NCI-H748 (cell line): ENCODE measurements around the gene ATP2A2.

ENCODE experiments used
- DNase-seq: peaks from one replicate; lab custom pipeline; 2025; ENCODE audit not compliant: unreplicated experiment; lab: John Stamatoyannopoulos, UW

The ATP2A2 gene

DNA sequence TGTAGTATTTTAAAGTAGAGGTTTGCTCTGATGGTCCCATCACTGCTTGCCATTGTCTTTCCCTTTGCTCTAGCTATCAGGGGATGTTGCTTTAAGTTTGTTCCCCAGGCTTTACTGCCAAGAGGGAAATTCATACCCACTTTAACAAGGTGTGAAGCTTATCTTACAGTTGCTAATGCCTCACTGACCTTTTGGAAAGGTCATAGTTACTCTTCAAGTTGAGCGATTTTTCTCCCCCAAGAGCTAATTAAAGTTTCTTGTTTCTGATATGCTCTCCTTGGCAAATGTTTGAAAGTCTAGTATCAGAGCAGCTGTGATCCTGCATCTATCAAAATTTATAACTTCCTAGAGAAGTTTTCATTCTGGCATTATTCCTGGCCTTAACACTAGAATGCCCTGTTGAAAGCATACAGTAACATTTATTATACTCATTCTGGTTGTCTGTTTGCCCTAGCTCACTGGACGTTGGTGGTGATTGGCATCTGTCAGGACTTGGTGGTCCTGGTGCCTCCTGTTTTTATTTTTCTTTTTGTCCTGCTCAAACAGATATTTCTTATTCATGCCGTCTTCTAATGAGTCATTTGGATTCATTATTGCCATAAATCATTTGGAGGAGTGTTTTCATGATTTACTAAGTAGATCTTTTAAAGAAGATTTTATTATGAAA is 8.1 kb downstream of the ATP2A2 start:
- no peak for DNase-seq

DNA sequence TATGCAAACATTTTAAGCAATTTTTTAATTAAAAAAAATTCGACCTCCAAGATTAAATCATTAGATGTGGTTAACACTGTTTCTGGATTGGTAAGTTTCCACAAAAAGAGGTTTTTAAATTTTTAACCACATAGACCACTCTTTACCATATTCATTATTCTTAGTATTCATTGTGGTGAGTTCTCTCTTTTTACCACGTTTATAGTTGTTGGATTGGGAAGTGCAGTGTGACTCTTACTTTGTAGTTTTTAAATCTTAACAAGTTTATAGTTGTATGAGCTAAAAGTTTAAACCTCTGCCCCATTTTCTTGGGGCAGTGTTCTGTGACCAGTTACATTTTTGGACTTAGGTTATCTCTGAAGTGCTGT is 8.6 kb downstream of the ATP2A2 start:
- no peak for DNase-seq

DNA sequence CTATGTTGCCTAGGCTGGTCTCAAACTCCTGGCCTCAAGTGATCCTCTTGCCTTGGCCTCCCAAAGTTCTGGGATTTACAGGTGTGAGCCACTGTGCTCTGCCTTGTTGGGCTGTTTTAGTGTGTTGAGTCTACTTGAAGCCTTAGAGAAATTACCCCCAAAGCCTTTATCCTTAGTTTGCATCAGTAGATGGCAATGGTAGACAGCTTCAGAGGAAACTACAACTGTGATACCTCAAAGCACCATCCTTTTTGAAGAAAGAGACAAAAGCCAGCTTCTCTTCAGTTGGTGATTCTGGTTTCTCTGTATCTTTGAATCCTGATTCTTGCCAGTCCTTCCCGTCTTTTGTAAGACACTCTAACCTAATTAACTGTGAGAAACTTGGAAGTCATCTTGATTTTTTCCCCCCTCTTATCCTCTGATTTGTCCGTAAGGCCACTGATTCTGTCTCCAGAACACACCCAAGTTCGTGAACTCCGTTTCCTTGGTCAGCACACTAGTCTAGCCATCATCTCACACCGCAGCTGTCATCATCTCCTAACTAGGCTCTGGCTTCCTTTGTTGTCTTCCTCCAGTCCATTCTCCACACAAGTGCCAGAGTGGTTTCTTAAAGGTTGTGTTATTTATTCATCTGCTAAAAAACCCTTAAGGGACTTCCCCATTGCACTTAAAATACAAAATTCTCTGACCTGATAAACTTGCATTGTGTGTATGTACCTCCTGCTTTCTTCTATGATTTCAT is 20.2 kb downstream of the ATP2A2 start:
- no peak for DNase-seq

DNA sequence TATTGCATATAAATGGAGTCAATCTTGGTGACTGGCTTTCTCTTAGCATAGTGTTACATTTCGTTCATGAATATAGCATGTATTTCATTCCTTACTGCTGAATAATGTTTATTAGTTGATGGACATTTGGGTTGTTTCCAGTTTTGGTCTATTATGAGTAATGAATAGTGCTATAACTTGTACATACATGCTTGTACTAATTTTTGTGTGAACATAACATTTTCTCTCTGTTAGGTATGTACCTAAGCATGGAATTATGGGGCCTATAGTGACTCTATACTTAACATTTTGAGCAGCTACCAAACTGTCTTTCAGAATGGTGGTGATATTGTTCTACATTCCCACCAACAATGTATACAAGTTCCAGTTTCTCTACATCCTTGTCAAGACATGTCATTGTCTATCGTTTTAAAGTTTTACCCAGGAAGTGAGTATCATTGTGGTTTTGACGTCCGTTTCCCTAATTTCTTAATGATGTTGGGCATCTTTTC is 23.1 kb downstream of the ATP2A2 start:
- no peak for DNase-seq

DNA sequence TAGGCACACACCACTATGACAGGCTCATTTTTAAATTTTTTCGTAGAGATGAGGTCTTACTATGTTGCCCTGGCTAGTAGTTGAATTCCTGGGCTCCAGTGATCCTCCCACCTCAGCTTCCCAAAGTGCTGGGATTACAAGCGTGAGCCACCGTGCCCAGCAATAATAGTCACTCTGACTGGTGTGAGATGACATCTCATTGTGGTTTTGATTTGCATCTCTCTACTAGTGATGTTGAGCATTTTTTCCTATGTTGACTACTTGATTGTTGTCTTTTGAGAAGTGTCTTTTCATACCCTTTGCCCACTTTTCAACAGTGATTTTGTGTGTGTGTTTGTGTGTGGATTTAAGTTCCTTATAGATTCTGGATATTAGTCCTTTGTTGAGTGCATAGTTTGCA is 26.3 kb downstream of the ATP2A2 start:
- no peak for DNase-seq

DNA sequence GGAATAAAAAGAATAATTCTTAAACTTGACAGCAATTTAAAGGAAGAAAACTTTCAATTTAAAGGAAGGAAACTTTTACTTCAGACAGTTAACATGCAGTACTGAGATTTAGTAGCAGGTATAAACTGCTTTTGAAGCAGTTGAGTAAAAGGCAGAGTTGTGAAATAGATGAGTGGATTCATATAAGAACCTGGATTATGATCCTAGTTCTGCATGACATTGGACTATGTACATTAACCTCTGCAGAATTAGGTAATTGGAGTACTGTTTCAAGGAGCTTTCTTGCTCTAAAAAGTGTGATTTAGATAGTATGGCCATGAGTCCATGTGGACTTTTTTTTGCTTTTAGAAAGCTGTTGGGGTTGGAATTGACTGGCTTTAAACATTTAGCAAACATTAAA is 29.7 kb downstream of the ATP2A2 start:
- DNase-seq, result no peak

DNA sequence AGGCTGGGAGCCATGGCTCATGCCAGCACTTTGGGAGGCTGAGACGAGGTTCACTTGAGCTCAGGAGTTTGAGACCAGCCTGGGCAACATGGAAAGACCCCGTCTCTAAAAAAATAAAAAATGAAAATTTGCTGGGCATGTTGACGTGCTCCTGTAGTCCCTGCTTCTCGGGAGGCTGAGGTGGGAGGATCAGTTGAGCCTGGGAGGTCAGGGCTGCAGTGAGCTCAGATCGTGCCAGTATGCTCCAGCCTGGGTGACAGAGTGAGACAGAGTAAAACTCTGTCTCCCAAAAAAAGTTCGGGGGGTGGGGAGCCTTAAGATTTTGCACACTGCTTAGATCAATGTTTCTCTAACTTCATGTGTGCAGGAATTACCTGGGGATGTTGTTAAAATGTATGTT is 30.9 kb downstream of the ATP2A2 start:
- DNase-seq, result no peak

DNA sequence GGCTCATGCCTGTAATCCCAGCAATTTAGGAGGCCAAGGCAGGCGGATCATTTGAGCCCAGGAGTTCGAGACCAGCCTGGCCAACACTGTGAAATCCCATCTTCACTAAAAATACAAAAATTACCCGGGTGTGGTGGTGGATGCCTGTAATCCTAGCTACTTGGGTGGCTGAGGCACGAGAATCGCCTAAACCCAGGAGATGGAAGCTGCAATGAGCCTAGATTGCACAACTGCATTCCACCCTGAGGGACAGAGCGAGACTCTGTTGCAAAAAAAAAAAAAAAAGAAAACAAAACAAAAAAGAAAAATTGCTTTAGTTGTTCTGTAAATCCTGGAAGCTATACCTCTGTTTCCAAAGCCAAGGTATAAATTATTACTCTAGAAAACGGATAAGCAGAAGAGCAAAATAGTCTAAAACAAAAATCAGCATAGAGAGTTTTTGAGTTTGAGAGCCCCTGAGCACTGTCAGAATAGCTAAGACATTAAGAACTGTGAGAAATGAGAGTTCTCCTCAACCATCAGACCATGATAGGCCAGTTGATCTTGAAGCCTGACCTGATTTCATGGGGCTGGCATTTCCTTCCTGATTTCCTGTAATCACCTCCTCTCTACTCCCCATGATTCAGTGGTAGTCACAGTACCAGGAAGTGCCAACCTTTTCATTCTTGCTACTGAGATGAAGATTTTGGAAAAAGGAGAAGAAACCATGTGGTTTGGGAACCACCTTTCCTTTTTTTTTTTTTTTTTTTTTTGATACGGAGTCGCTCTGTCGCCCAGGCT is 31.7 kb downstream of the ATP2A2 start:
- DNase-seq, result no peak

DNA sequence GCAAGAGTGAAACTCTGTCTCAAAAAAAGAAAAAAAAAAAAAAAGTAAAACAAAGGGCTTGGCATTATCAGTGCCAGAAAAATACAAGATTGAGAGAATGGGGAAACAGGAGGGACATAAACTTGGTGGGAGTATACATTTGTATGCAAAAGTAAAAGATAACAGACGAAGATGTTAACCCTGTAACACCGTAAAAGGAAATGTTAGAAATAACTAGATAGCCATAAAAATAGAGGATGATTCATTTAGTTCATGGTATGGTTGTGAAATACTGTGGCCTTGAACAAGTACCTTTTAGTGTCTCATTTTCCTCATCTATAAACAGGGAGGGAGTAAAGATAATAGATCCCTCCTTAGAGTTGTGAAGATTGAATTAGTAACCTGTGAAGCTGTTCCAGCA is 33.3 kb downstream of the ATP2A2 start:
- no peak for DNase-seq

DNA sequence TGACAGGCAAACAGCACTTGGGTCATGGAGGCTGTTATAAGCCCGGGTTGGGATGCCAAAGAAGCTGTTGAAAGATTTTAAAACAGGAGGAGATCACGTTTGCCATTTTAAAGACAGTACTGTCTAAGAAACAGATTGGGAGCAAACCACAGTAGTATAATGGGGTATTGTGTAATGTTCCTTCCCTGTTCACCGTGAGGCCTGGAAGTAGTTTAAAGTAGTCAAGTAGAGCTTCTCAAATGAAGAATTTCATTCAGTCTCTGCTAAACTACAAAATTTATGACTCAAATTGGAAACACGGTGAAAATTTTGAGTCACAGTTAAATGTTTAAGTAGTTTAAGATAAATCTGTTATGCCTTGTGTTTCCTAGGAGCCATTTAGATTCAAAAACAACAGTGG is 35.8 kb downstream of the ATP2A2 start:
- no peak for DNase-seq

DNA sequence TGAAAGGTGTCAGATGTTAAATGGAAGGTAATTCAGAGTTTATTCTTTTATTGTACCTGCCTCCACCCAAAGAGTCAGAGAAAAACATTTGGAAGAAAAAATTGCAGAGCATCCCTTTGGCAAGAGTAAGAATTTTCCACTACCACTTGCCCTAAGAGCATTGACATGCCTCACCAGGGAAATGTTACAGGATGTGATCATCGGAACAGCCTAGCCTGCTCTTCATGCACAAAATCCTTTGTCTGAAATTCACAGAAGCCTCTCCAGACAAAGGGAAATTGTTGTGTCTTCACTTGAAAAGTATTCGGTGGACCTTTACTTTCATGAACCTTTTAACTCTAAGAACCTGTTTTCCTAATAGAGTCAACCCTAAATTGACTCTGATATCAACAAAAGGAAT is 36.9 kb downstream of the ATP2A2 start:
- DNase-seq, result no peak

DNA sequence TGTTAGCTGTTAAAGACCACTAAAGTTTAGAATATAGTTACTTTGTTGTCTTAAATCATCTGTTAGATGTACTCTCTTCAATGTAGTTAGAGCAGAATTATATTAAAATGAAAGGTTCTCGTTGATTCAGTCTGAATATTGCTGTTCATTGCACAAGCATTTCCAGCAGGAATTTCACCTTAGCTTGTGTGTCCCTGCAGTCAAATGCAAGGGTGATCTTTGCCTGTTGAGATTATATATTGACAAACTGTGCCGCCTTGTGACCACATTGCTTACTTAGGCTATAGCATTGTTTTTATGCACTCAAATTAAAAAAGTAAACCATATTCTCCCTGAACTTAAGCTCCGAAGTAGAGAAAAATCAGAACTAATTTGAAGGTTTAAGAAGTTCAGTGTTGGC is 39.5 kb downstream of the ATP2A2 start:
- DNase-seq, result no peak

DNA sequence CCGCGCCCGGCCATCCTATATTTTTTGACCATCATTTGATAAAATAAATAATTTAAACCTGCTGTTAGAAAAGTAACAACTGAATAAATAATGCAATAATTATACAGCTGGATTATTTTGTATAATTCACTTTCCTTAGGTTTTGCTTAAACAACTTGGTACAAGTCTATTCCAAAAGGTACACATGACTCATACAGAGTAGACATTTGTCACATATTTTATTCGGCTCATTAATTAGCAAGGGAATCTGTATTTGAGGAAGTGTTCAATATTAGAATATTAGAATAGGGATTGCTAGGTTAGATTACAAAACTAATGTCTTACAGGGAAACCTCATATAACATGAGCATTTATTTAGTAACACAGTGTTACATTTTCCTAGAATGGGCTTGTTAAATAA is 48.7 kb downstream of the ATP2A2 start:
- no peak for DNase-seq

DNA sequence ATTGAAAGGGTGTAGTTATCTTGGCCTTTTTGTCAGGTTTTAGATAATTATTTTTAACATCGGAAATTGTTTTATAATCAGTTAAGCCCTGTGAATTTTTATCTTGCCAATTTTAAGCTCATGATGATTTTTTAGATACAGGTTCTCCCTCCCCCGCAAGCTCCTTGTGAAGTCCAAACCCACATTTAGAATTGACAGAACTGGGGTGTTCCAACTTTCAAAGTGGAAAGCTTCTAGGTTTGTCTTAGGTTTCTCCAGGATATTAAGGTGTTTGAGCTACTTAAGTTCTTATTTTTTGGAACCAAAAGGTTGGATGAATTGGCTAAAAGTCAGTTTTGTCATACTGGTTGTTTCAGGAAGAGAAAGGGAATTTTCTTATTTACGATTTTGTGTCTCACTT is 49.1 kb downstream of the ATP2A2 start:
- no peak for DNase-seq

DNA sequence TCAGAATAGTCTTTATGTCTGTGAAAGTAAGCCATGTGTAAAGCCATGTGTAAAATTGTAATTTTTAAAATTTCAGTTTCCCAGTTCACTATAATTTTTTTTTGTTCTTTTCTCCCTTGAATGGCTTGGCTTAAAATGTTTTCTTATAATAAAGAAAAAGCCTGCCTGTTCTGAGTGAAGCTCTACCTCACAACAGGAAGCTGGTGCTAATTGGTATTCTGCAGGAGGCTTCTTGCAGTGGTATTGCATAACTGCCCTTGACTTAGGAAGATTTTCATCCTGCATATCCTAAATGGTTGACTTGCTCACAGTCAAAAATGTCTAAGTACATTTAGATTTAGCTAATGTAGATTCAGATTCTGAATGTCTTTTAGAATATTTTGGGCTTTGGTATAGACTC is 49.5 kb downstream of the ATP2A2 start:
- no peak for DNase-seq

DNA sequence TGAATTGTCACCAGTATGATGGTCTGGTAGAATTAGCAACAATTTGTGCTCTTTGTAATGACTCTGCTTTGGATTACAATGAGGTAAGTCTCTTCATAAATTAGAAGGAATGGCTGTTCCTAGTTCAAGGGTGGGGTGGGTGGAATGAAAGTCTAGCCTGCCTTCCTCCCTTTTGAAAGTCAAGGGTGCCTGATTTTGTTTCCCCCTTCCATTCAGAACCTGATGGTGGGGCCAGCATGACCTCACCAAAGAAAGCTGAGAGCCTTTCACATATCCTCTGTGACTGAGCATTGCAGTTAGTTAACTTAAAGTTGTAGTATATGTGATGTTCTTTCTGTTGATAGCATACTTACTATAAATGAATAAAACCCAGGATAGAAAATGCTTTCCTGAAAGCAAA is 52.2 kb downstream of the ATP2A2 start:
- DNase-seq, result no peak

DNA sequence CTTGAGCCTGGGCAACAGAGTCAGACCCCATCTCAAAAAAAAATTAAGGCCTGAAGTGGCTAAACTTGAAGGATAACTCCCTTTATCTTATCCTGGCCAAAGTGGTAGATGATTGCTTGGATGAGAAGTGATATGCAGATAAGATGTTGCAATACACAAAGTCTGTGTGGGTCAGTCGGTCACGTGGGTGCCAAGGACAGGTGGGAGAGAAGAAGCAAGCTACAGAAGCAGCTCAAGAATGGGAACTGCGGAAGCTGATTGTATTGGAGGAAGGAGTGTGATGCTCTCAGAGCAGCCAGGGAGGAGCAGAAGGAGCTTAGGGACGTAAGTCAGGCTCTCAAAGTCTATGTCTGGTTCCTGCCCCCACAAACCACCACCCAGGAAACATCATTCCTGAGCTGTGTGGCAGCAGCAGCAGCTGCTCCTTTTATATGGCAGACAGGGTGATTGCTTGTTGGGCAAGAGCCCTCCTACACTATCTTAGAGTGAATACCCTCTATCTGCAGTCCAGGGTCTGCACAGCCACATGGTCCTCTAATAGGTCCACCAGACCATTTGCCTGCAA is 54.5 kb downstream of the ATP2A2 start:
- DNase-seq, result no peak

DNA sequence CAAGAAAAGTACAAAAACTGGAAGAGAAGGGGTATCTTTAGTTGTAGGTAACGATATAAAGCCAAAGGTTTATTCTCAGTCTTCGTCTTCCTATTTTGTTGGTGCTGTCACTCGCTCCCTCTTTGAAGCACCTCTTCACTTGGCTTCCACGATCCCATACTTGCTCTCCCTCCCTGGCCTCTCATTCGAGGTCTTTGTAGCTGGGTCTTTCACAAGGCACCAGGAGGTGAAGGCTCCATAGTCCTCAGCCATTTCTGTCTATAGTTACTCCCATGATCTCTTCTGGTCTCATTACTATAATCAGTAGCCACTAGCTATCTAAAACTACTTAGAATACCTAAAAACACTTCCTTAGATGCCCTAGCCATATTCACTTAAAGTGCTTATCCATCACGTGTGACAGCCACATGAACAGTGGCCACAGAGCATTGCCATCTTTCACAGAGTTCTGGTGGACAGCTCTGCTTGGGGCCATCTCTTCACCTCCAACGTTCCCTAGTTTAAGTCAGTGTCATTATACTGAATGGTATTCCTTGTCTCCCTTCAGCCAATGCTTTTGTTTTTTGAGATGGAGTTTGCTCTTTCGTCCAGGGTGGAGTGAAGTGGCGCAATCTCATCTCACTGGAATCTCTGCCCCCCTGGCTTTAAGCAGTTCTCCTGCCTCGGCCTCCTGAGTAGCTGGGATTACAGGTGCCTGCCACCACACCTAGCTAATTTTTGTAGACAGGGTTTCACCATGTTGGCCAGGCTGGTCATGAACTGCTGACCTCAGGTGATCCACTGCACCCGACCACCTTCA is 57.1 kb downstream of the ATP2A2 start:
- no peak for DNase-seq

DNA sequence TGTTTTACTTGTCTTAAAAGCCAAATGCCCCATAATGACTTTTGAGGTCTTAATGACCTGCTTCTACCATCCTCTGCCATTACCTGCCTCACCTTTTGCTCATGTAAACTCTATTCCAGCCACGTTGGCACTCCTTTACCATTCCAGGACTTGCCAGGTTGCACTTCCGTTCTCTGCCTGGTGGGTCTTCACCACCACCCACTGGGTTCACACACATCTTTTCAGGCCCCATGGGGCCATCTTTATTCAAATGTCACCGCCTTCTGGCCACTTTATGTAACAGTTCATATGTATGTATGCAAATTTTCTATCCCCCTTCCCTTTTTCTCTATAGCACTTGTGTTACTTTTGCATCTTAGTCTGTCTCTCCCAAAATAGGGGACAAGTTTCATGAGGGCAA is 57.7 kb downstream of the ATP2A2 start:
- no peak for DNase-seq

DNA sequence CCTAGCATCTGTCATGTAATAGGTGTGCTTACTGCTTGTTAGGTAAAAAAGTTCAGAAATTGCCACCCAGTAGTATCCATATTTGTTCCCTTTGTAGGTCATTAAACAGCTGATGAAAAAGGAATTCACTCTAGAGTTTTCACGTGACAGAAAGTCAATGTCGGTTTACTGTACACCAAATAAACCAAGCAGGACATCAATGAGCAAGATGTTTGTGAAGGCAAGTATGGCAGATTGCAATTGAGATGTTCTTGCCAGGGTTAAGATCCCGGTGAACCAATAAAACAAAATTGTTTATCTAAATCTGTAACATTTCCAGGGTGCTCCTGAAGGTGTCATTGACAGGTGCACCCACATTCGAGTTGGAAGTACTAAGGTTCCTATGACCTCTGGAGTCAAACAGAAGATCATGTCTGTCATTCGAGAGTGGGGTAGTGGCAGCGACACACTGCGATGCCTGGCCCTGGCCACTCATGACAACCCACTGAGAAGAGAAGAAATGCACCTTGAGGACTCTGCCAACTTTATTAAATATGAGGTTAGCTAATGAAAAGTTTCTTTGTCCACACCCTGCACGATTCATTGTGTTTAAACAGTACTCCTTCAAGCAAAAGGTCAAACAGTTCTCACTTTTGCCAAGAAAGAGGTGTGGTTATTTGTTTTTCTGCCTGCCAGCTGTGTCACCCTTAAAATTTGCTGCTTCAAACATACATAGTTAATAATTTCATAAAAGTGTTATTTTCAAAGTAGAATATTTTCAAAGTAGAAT is 58.3 kb downstream of the ATP2A2 start:
- DNase-seq, result no peak
